ENCODE data around the gene C1orf141. TPM values are rescaled to one million over a fixed set of nuclear protein-coding genes. Genes with fewer than 3 reads are reported as not detected.

The C1orf141 gene
- total RNA-seq, 2 experiments from 2014 or later, result not detected

- no peak for TF ChIP-seq CTCF (IDR thresholded peaks at IDR 0.05)
- DNase-seq (no peak), ATAC-seq (no peak)
- Mint-ChIP-seq H3K4me3 (no peak overlapping the region), H3K36me3 (ENCODE audit: low read depth) (no peaks in the 10 kb centered on the region), H3K27ac (no peak overlapping the region), H3K4me1 (ENCODE audit: low read depth) (no peaks in the 10 kb centered on the region), H3K27me3 (no peaks in the 10 kb centered on the region), H3K9me3 (peaks cover 4% of the 10 kb centered on the region)
- intact Hi-C loops (cut with micrococcal nuclease), result no loop called here
- ChIA-PET CTCF (no interaction called here), POLR2A (no interaction called here)
Measured at GRCh38 chr1:67088440-67088839, 46.3 kb downstream of the C1orf141 start.

- TF ChIP-seq CTCF (IDR thresholded peaks at IDR 0.05), result no peak
- Mint-ChIP-seq H3K9me3 (peaks cover 4% of the 10 kb centered on the region), H3K4me1 (ENCODE audit: low read depth) (no peaks in the 10 kb centered on the region), H3K27ac (no peak overlapping the region), H3K27me3 (no peaks in the 10 kb centered on the region), H3K36me3 (ENCODE audit: low read depth) (no peaks in the 10 kb centered on the region), H3K4me3 (no peak overlapping the region)
- ATAC-seq (no peak), DNase-seq (no peak)
- CTCF ChIA-PET, result interaction anchor here (1.7 kb wide), 1 partner anchor 12 kb away, joined by 3 read pairs; no protein-coding TSS in a partner anchor
- POLR2A ChIA-PET, result no interaction called here
- intact Hi-C loops (cut with micrococcal nuclease), result no loop called here
Measured at GRCh38 chr1:67085326-67085725, 49.4 kb downstream of the C1orf141 start.

GRCh38 chr1:67084765-67085318 is 49.9 kb downstream of the C1orf141 start:
- ChIA-PET POLR2A (no interaction called here), CTCF (no interaction called here)
- TF ChIP-seq CTCF (IDR thresholded peaks at IDR 0.05), result no peak
- Mint-ChIP-seq H3K27ac (no peak overlapping the region), H3K36me3 (ENCODE audit: low read depth) (no peaks in the 10 kb centered on the region), H3K4me3 (no peak overlapping the region), H3K4me1 (ENCODE audit: low read depth) (no peaks in the 10 kb centered on the region), H3K9me3 (peaks cover 4% of the 10 kb centered on the region), H3K27me3 (no peaks in the 10 kb centered on the region)
- ATAC-seq (no peak), DNase-seq (no peak)
- intact Hi-C loops (cut with micrococcal nuclease), result no loop called here

GRCh38 chr1:67078291-67078690 is 56.5 kb downstream of the C1orf141 start:
- no peak overlapping the region for H3K4me3 Mint-ChIP-seq
- ChIA-PET CTCF (no interaction called here), POLR2A (no interaction called here)
- intact Hi-C loops (cut with micrococcal nuclease), result no loop called here
- no peaks in the 10 kb centered on the region for H3K4me1 Mint-ChIP-seq (ENCODE audit: low read depth)
- no peak for DNase-seq
- H3K36me3 Mint-ChIP-seq (ENCODE audit: low read depth), result no peaks in the 10 kb centered on the region
- TF ChIP-seq CTCF (IDR thresholded peaks at IDR 0.05), result no peak
- H3K9me3 Mint-ChIP-seq, result no peaks in the 10 kb centered on the region
- no peak overlapping the region for H3K27ac Mint-ChIP-seq
- no peaks in the 10 kb centered on the region for H3K27me3 Mint-ChIP-seq
- ATAC-seq, result no peak

- no peak for TF ChIP-seq CTCF (IDR thresholded peaks at IDR 0.05)
- no peaks in the 10 kb centered on the region for H3K36me3 Mint-ChIP-seq (ENCODE audit: low read depth)
- no peaks in the 10 kb centered on the region for H3K4me1 Mint-ChIP-seq (ENCODE audit: low read depth)
- H3K27me3 Mint-ChIP-seq, result peaks cover under 1% of the 10 kb centered on the region
- DNase-seq (no peak), ATAC-seq (peak; percentile 47)
- H3K27ac Mint-ChIP-seq, result no peak overlapping the region
- CTCF ChIA-PET, result interaction anchor here (1.0 kb wide), 1 partner anchor 72 kb away, joined by 3 read pairs; no protein-coding TSS in a partner anchor
- no peak overlapping the region for H3K4me3 Mint-ChIP-seq
- peaks cover 5% of the 10 kb centered on the region for H3K9me3 Mint-ChIP-seq
- POLR2A ChIA-PET, result interaction anchor here (0.6 kb wide), 1 partner anchor 114 kb away, joined by 4 read pairs; no protein-coding TSS in a partner anchor
- intact Hi-C loops (cut with micrococcal nuclease), result no loop called here
Measured at GRCh38 chr1:67077593-67077992, 57.2 kb downstream of the C1orf141 start.
